DMS114 treated with DMSO at 0.1 percent for 48 hours (cell line): Measurements from ENCODE around the gene CAV3.

Experiments used
- DNase-seq: peaks from one replicate; lab custom pipeline; 2025; ENCODE audit not compliant: unreplicated experiment; lab: John Stamatoyannopoulos, UW

The CAV3 gene

GRCh38 chr3:8790529-8790928 is 56.9 kb downstream of the CAV3 start:
- DNase-seq: no peak

GRCh38 chr3:8793242-8793641 is 59.6 kb downstream of the CAV3 start:
- no peak for DNase-seq

- DNase-seq: no peak
These were observed 60.6 kb downstream of the CAV3 start for GRCh38 chr3:8794247-8794646.
